GM23248 (cell line): ENCODE data around the gene ACER2.

ENCODE experiments used
- EZH2 ChIP-seq: fragments of 200-600 bp; sonication (generic); IDR thresholded peaks from 2 replicates; pipeline ENCODE4 v1.6.1; 2018; ENCODE audit warnings: antibody characterized with exemption, mild to moderate bottlenecking; ENCODE audit not compliant: insufficient read depth, poor library complexity, severe bottlenecking
- EZH2phosphoT487 ChIP-seq: fragments of 200-600 bp; sonication (generic); IDR thresholded peaks from 2 replicates; pipeline ENCODE4 v1.6.1; 2018; ENCODE audit warnings: antibody characterized with exemption, moderate library complexity, mild to moderate bottlenecking, low read depth; ENCODE audit not compliant: insufficient read depth

- TF ChIP-seq EZH2 (no peak), EZH2phosphoT487 (no peak)
Measured at GRCh38 chr9:19441730-19442129, 32.9 kb downstream of the ACER2 start.
